Measurements from ENCODE around the gene METTL18.
"Not testable (repeated sequence)": the region's sequence is repeated elsewhere in the genome, so short reads cannot be mapped to it uniquely, and the experiment has no call there.

METTL18 gene

DNA sequence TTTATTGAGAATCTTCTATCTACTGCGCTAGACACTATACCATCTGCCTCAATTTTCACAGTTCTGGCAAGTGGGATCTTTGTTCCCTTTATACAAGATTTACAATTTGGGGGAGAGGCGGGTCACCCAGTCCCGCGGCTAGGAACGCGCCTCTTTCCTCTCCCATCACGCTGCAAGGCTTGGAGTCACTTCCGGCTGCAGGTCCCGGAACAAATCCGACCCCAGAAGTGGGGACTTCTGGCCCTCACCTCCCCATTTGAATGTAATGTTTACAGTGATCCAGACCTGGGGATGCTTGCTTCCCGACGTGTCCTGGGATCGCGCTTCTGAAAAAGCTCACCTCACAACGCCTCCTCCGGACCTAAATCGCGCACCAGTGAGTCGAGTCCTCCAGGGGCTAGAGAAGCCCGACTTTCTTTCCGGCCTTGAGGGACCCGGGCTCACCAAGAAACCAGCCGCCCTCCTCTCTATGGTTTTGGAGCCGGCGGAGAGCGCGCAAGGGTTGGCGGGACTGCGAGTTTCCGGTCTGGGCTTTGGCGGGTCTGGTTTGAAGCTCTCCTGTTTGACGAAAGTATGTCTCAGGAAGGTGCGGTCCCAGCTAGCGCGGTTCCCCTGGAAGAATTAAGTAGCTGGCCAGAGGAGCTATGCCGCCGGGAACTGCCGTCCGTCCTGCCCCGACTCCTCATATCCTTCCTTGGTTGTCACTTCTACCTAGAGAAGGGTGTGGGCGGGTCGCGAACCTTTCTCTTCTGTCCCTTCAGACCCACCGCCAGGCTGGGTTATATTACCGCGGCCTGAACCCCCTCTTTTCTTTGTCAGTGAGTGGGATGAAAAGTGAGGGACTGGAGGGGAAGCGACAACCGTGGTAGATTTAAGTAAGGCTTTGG, at the start of gene METTL18:
Gene METTL18, minus strand, starts transcription at position 378 of the 887 bp plus-strand sequence. CDS start 1,212 bp downstream, outside the sequence.
- Histone ChIP-seq H3K4me1 (ENCODE audit: insufficient read depth, low read length) (peaks cover 8% of the 10 kb centered on the region; the same call in 1 of the 2 replicates), H3K9me3 (ENCODE audit: control insufficient read depth, insufficient read depth, low read length) (no peaks in the 10 kb centered on the region), H3K9ac (ENCODE audit: low read depth, low read length) (peak within 1 kb of the TSS; percentile 74), H3K36me3 (ENCODE audit: insufficient read depth, low read length) (no peaks in the 10 kb centered on the region)

- no peaks in the 10 kb centered on the region; the same call in 1 of the 2 replicates for H3K9me3 ChIP-seq (ENCODE audit: control insufficient read depth, insufficient read depth, low read length)
- no peaks in the 10 kb centered on the region for H3K4me1 ChIP-seq (ENCODE audit: insufficient read depth, low read length)
- no peak overlapping the region for H3K9ac ChIP-seq (ENCODE audit: low read depth, low read length)
- peaks cover 11% of the 10 kb centered on the region for H3K36me3 ChIP-seq (ENCODE audit: insufficient read depth, low read length)
These were observed 44.2 kb upstream of the METTL18 start for GRCh38 chr1:169838942-169839341.

DNA sequence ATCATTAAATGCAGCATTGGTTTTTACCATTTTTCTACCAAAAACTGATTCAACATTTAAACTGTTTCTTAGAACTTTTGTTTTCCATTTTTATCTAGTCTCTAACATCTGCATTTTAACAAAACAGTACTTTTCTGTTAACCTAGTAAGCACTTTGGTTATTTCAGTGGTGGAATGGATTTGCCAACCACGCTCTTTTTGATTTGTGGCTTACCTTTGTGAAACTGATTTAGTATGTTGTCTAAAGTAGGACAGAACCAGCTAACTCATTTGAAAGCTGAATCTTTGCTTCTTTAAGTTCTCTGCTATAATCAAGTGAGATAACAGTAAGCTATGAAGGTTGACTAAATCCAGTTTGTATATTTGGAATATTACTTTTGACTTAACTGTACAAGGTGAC, 41.5 kb upstream of the METTL18 start:
- H3K4me1 ChIP-seq (ENCODE audit: insufficient read depth, low read length) = no peaks in the 10 kb centered on the region
- peaks cover 11% of the 10 kb centered on the region for H3K36me3 ChIP-seq (ENCODE audit: insufficient read depth, low read length)
- H3K9me3 ChIP-seq (ENCODE audit: control insufficient read depth, insufficient read depth, low read length) = no peaks in the 10 kb centered on the region; the same call in 1 of the 2 replicates
- no peak overlapping the region for H3K9ac ChIP-seq (ENCODE audit: low read depth, low read length)

DNA sequence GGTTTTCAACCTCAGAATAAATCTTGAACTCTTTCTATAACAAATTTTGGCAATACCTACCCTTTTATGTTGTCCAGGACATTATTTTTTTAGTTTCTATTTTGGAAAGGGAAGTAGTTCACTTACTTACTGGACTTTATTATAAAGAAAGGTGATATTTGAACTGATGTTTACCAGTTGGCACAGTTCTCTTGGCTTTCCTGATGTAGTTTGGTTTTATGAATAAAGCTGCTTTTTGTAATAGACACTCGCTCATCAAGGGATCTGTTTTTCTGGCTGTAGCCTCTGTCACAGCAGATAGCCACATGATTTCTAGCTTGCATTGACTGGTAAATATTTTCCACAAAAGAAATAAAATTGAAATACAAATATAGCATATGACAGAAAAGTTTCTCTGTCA, 40.9 kb upstream of the METTL18 start:
- Histone ChIP-seq H3K9me3 (ENCODE audit: control insufficient read depth, insufficient read depth, low read length) (no peaks in the 10 kb centered on the region; the same call in 1 of the 2 replicates), H3K36me3 (ENCODE audit: insufficient read depth, low read length) (peaks cover 11% of the 10 kb centered on the region), H3K4me1 (ENCODE audit: insufficient read depth, low read length) (no peaks in the 10 kb centered on the region), H3K9ac (ENCODE audit: low read depth, low read length) (no peak overlapping the region)

- Histone ChIP-seq H3K4me1 (ENCODE audit: insufficient read depth, low read length) (no peaks in the 10 kb centered on the region), H3K9me3 (ENCODE audit: control insufficient read depth, insufficient read depth, low read length) (no peaks in the 10 kb centered on the region; the same call in 1 of the 2 replicates), H3K36me3 (ENCODE audit: insufficient read depth, low read length) (peaks cover 11% of the 10 kb centered on the region), H3K9ac (ENCODE audit: low read depth, low read length) (no peak overlapping the region)
These were observed 40.2 kb upstream of the METTL18 start for GRCh38 chr1:169834869-169835268.

DNA sequence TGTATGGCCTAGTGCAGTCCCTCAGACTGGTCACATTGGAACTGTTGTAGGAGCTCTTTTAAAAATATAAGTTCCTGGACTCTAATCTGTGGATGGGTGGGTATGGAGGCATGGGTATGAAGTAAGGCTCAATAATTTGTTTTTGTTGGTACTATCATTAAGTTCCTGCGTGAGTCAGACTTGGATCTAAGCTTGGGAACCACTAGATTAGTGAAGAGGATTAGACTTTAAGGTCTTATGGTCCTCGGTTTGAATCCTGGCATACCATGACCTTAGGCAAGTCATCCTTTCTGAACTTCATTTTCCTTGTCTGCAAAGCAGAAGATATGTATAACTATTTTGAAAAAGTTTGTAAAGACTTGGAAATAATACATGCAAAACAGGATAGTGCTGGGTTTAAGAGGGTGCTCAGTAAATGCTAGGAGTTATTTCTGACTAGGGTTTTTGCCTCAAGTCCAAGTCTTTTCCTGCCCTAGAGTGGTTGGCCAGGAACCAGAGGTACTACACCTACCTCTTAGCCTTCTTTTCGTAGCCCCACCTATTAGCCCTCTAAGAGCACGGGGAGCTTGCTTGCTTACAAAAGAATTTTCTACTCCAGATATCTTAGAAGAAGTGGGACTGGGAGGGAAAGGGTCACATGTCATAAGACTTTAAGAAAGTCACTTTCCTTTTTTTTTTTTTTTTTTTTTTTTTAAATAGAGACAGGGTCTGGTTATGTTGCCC, 38.6 kb upstream of the METTL18 start:
- Histone ChIP-seq H3K9me3 (ENCODE audit: control insufficient read depth, insufficient read depth, low read length) (no peaks in the 10 kb centered on the region), H3K4me1 (ENCODE audit: insufficient read depth, low read length) (no peaks in the 10 kb centered on the region), H3K9ac (ENCODE audit: low read depth, low read length) (no peak overlapping the region), H3K36me3 (ENCODE audit: insufficient read depth, low read length) (peaks cover 6% of the 10 kb centered on the region)

DNA sequence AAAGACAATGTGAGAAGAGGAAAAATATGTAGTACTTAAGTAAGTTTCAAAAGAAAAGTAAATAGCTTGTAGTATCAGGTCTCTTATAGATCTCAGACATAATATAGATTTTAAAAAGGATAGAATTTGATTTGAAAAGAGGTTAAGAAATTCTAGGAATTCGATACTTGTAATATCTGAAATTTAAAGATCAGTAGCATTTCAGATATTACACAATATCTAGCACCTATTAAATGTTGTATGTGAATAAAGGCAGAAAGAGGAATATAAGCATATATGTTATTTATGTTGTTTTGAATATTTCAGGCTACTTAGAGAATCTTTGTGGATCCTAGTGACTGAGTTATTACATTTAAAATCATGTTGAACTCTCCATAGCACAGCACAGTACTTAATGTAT, 35.0 kb upstream of the METTL18 start:
- H3K4me1 ChIP-seq (ENCODE audit: insufficient read depth, low read length) = no peaks in the 10 kb centered on the region
- peaks cover 3% of the 10 kb centered on the region for H3K36me3 ChIP-seq (ENCODE audit: insufficient read depth, low read length)
- no peaks in the 10 kb centered on the region for H3K9me3 ChIP-seq (ENCODE audit: control insufficient read depth, insufficient read depth, low read length)
- H3K9ac ChIP-seq (ENCODE audit: low read depth, low read length) = no peak overlapping the region

DNA sequence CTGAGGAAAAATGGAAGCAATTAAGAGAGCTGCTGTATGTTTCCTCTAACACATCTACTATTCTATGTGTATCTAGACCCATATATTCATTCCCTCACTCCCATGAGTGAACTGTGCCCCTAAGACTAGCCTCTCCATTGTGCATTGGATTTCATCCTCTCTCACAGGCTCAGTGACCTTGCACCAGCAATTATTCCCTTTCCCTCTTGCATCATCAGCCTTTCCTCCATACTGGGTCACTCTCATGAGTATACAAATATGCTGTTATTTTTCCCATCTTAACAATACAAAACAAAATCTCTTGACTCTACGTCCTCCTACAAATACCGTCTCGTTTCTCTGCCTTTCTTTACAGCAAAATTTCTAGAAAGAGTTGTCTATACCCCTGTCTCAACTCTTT, 29.4 kb upstream of the METTL18 start:
- no peak overlapping the region for H3K9ac ChIP-seq (ENCODE audit: low read depth, low read length)
- no peaks in the 10 kb centered on the region for H3K9me3 ChIP-seq (ENCODE audit: control insufficient read depth, insufficient read depth, low read length)
- peaks cover 19% of the 10 kb centered on the region for H3K36me3 ChIP-seq (ENCODE audit: insufficient read depth, low read length)
- H3K4me1 ChIP-seq (ENCODE audit: insufficient read depth, low read length) = no peaks in the 10 kb centered on the region

GRCh38 chr1:169821500-169821899, 26.8 kb upstream of the METTL18 start:
- Histone ChIP-seq H3K36me3 (ENCODE audit: insufficient read depth, low read length) (peaks cover 19% of the 10 kb centered on the region), H3K9me3 (ENCODE audit: control insufficient read depth, insufficient read depth, low read length) (no peaks in the 10 kb centered on the region; the same call in 1 of the 2 replicates), H3K9ac (ENCODE audit: low read depth, low read length) (no peak overlapping the region), H3K4me1 (ENCODE audit: insufficient read depth, low read length) (no peaks in the 10 kb centered on the region)

DNA sequence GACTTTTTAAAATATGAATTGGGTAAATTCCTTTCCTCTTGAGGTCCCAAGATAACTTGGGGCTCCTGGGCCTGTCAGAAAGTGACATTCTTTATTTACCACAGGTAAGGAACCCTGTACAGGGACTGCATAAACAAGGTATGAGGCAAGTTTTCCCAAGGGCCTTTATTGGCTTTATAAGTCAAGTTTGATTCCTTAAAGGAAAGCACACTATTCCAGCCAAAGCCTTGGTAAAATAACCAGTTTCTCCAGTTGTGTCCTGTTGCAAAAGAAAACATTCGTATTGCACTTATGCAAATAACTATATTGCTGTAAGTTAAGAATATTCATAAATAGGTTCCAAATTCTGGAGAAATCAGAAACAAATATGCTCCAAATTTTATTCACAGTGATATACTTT, 21.9 kb upstream of the METTL18 start:
- H3K9ac ChIP-seq (ENCODE audit: low read depth, low read length) = no peak overlapping the region
- peaks cover 6% of the 10 kb centered on the region for H3K36me3 ChIP-seq (ENCODE audit: insufficient read depth, low read length)
- H3K4me1 ChIP-seq (ENCODE audit: insufficient read depth, low read length) = no peaks in the 10 kb centered on the region
- no peaks in the 10 kb centered on the region; the same call in 1 of the 2 replicates for H3K9me3 ChIP-seq (ENCODE audit: control insufficient read depth, insufficient read depth, low read length)

DNA sequence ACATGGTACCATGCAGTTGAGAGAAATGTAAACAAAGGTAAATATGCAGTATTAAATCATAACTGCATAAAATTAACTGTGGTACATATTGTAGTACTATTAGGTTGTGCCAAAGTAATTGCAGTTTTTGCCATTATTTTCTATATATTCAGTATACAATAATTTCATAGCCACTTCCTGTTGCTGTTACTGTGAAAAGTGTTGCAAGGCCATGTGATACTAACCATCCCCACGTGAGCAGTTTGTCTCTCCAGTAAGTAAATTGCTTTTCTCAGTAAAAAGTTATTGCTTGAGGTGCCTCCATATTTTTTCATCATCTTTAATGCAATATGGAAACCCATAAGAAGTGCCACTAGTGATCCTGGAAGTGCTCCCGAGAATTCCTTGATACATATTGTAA, 19.6 kb upstream of the METTL18 start:
- Histone ChIP-seq H3K9ac (ENCODE audit: low read depth, low read length) (no peak overlapping the region), H3K4me1 (ENCODE audit: insufficient read depth, low read length) (no peaks in the 10 kb centered on the region), H3K9me3 (ENCODE audit: control insufficient read depth, insufficient read depth, low read length) (no peaks in the 10 kb centered on the region; the same call in 1 of the 2 replicates), H3K36me3 (ENCODE audit: insufficient read depth, low read length) (peaks cover 2% of the 10 kb centered on the region; the same call in 1 of the 2 replicates)

- H3K36me3 ChIP-seq (ENCODE audit: insufficient read depth, low read length) = peaks cover 2% of the 10 kb centered on the region; the same call in 1 of the 2 replicates
- no peaks in the 10 kb centered on the region; the same call in 1 of the 2 replicates for H3K9me3 ChIP-seq (ENCODE audit: control insufficient read depth, insufficient read depth, low read length)
- H3K4me1 ChIP-seq (ENCODE audit: insufficient read depth, low read length) = no peaks in the 10 kb centered on the region
- H3K9ac ChIP-seq (ENCODE audit: low read depth, low read length) = no peak overlapping the region
These were observed 17.4 kb upstream of the METTL18 start for GRCh38 chr1:169812131-169812530.

GRCh38 chr1:169811418-169812035, 16.8 kb upstream of the METTL18 start:
- H3K36me3 ChIP-seq (ENCODE audit: insufficient read depth, low read length); H3K9ac ChIP-seq (ENCODE audit: low read depth, low read length); H3K4me1 ChIP-seq (ENCODE audit: insufficient read depth, low read length); H3K9me3 ChIP-seq (ENCODE audit: control insufficient read depth, insufficient read depth, low read length): not testable (repeated sequence)

DNA sequence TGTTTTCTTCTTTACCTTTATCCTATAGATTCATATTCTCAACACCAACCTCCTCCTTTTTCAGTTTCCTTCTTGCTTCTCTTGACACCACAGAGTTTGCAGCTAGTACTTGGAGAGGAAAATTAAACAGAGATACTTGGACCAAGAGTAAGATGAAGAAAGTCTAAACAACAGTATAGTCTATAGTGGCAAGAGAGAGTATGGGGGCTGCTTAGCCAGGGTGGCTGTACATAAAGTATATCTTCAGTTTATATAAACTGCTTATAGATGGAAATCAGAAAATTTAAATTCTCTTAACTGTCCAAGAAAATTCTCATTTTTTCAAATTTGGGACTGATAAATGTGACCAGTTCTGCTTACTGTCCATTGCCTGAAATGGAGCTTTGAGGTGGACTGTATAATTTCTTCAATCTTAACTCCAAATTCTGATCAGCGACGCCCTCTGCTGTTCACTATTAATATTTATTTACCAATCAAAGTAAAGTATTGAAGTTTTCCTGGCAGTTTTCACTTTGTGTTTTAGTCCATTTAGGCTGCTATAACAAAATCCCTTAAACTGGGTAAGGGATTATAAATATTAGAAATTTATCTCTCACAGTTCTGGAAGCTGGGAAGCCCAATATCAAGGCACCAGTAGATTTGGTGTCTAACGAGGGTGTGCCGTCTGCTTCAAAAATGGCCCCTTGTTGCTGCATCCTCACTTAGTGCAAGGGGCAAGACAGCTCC, 14.8 kb upstream of the METTL18 start:
- Histone ChIP-seq H3K36me3 (ENCODE audit: insufficient read depth, low read length) (peaks cover 12% of the 10 kb centered on the region), H3K9me3 (ENCODE audit: control insufficient read depth, insufficient read depth, low read length) (no peaks in the 10 kb centered on the region), H3K4me1 (ENCODE audit: insufficient read depth, low read length) (no peaks in the 10 kb centered on the region), H3K9ac (ENCODE audit: low read depth, low read length) (no peak overlapping the region)
